ENCODE data around the gene RIPK4. TPM values are rescaled to one million over a fixed set of nuclear protein-coding genes. Genes with fewer than 3 reads are reported as not detected.

The RIPK4 gene
- total and polyA plus RNA-seq, 2 of the 13 experiments (the other 11 are each of a cell fraction or from before 2014, with no cell fraction given) = 3.1 to 4.9 TPM

DNA sequence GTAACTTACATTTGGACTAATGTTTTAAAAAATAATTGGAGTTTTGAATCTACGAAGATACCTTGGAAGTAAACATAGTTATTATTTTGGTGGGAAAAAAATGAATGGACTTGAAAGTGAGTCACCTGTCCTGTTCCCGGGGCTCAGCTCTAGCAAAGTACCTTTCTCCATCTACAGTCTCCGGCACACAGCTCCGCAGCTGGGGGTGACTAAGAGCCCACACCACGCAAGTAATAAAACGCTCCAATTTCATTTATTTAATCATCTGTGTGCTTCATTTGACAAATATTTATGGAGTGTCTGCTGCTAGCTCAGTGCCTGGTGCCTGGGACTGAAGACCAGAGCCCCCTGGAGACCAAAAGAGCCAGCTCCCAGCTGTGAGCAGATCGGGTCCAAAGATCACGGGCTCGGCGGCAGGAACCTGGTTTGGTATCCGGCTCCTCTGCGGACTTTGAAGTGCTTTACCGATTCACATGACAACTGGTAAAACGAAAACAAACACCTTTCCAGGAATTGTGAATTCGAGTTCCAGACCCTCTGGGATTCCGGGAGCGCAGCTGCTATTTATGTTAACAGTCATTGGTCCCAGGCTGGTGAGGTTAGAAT, 1.7 kb upstream of the RIPK4 start (continued):
- TF ChIP-seq, protein P1, sequence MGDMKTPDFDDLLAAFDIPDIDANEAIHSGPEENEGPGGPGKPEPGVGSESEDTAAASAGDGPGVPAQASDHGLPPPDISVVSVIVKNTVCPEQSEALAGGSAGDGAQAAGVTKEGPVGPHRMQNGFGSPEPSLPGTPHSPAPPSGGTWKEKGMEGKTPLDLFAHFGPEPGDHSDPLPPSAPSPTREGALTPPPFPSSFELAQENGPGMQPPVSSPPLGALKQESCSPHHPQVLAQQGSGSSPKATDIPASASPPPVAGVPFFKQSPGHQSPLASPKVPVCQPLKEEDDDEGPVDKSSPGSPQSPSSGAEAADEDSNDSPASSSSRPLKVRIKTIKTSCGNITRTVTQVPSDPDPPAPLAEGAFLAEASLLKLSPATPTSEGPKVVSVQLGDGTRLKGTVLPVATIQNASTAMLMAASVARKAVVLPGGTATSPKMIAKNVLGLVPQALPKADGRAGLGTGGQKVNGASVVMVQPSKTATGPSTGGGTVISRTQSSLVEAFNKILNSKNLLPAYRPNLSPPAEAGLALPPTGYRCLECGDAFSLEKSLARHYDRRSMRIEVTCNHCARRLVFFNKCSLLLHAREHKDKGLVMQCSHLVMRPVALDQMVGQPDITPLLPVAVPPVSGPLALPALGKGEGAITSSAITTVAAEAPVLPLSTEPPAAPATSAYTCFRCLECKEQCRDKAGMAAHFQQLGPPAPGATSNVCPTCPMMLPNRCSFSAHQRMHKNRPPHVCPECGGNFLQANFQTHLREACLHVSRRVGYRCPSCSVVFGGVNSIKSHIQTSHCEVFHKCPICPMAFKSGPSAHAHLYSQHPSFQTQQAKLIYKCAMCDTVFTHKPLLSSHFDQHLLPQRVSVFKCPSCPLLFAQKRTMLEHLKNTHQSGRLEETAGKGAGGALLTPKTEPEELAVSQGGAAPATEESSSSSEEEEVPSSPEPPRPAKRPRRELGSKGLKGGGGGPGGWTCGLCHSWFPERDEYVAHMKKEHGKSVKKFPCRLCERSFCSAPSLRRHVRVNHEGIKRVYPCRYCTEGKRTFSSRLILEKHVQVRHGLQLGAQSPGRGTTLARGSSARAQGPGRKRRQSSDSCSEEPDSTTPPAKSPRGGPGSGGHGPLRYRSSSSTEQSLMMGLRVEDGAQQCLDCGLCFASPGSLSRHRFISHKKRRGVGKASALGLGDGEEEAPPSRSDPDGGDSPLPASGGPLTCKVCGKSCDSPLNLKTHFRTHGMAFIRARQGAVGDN (CRISPR knock-in tag; IDR thresholded peaks at IDR 0.05) = peak; percentile 50
- TF ChIP-seq KLF15 (CRISPR knock-in tag; IDR thresholded peaks at IDR 0.05; ENCODE audit: borderline replicate concordance) (no peak), CAMTA2 (CRISPR knock-in tag; IDR thresholded peaks at IDR 0.05; ENCODE audit: borderline replicate concordance) (no peak), POLR2AphosphoS2 (IDR thresholded peaks at IDR 0.05; ENCODE audit: low read depth, low read length) (no peak), TCF12 (IDR thresholded peaks at IDR 0.05) (no peak), TCF12 (CRISPR knock-in tag; IDR thresholded peaks at IDR 0.05) (no peak), ZNF264 (CRISPR knock-in tag; IDR thresholded peaks at IDR 0.05) (no peak; the same call in 1 of the 2 replicates), PPARG (CRISPR knock-in tag; conservative IDR thresholded peaks at IDR 0.05) (peak; percentile 52; the same call in 1 of the 2 replicates), MYNN (CRISPR knock-in tag; IDR thresholded peaks at IDR 0.05; ENCODE audit: low read depth) (no peak), ZNF567 (CRISPR knock-in tag; IDR thresholded peaks at IDR 0.05; ENCODE audit: borderline replicate concordance) (no peak), ZNF816 (CRISPR knock-in tag; IDR thresholded peaks at IDR 0.05; ENCODE audit: borderline replicate concordance) (no peak), ZKSCAN1 (IDR thresholded peaks at IDR 0.05; ENCODE audit: low read length) (no peak; the same call in 1 of the 2 replicates), YY1 (IDR thresholded peaks at IDR 0.05; ENCODE audit: insufficient read depth, insufficient replicate concordance, low read depth, low read length) (no peak), NCOA2 (CRISPR knock-in tag; IDR thresholded peaks at IDR 0.05) (peak; percentile 88), FOXO1 (CRISPR knock-in tag; IDR thresholded peaks at IDR 0.05) (peak; percentile 84), NPAS2 (CRISPR knock-in tag; IDR thresholded peaks at IDR 0.05; ENCODE audit: borderline replicate concordance) (no peak)
- TF ChIP-seq, protein P2, sequence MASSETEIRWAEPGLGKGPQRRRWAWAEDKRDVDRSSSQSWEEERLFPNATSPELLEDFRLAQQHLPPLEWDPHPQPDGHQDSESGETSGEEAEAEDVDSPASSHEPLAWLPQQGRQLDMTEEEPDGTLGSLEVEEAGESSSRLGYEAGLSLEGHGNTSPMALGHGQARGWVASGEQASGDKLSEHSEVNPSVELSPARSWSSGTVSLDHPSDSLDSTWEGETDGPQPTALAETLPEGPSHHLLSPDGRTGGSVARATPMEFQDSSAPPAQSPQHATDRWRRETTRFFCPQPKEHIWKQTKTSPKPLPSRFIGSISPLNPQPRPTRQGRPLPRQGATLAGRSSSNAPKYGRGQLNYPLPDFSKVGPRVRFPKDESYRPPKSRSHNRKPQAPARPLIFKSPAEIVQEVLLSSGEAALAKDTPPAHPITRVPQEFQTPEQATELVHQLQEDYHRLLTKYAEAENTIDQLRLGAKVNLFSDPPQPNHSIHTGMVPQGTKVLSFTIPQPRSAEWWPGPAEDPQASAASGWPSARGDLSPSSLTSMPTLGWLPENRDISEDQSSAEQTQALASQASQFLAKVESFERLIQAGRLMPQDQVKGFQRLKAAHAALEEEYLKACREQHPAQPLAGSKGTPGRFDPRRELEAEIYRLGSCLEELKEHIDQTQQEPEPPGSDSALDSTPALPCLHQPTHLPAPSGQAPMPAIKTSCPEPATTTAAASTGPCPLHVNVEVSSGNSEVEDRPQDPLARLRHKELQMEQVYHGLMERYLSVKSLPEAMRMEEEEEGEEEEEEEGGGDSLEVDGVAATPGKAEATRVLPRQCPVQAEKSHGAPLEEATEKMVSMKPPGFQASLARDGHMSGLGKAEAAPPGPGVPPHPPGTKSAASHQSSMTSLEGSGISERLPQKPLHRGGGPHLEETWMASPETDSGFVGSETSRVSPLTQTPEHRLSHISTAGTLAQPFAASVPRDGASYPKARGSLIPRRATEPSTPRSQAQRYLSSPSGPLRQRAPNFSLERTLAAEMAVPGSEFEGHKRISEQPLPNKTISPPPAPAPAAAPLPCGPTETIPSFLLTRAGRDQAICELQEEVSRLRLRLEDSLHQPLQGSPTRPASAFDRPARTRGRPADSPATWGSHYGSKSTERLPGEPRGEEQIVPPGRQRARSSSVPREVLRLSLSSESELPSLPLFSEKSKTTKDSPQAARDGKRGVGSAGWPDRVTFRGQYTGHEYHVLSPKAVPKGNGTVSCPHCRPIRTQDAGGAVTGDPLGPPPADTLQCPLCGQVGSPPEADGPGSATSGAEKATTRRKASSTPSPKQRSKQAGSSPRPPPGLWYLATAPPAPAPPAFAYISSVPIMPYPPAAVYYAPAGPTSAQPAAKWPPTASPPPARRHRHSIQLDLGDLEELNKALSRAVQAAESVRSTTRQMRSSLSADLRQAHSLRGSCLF (CRISPR knock-in tag; IDR thresholded peaks at IDR 0.05; ENCODE audit: borderline replicate concordance) = no peak
- TF ChIP-seq, protein P3, sequence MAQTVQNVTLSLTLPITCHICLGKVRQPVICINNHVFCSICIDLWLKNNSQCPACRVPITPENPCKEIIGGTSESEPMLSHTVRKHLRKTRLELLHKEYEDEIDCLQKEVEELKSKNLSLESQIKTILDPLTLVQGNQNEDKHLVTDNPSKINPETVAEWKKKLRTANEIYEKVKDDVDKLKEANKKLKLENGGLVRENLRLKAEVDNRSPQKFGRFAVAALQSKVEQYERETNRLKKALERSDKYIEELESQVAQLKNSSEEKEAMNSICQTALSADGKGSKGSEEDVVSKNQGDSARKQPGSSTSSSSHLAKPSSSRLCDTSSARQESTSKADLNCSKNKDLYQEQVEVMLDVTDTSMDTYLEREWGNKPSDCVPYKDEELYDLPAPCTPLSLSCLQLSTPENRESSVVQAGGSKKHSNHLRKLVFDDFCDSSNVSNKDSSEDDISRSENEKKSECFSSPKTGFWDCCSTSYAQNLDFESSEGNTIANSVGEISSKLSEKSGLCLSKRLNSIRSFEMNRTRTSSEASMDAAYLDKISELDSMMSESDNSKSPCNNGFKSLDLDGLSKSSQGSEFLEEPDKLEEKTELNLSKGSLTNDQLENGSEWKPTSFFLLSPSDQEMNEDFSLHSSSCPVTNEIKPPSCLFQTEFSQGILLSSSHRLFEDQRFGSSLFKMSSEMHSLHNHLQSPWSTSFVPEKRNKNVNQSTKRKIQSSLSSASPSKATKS (CRISPR knock-in tag; IDR thresholded peaks at IDR 0.05) = no peak
